GM18907 (cell line): Measurements from ENCODE around the gene HYOU1.
A peak's percentile ranks its signal among the peaks of the same experiment; 100 is the strongest.
"Not testable (repeated sequence)": the region's sequence is repeated elsewhere in the genome, so short reads cannot be mapped to it uniquely, and the experiment has no call there.

Experiments
- ATAC-seq: cut with Tn5 transposase; IDR thresholded peaks from one replicate; pipeline ENCODE4 v1.9.1; 2021; ENCODE audit warnings: mild to moderate bottlenecking, moderate library complexity; ENCODE audit not compliant: unreplicated experiment

HYOU1 gene, protein sequence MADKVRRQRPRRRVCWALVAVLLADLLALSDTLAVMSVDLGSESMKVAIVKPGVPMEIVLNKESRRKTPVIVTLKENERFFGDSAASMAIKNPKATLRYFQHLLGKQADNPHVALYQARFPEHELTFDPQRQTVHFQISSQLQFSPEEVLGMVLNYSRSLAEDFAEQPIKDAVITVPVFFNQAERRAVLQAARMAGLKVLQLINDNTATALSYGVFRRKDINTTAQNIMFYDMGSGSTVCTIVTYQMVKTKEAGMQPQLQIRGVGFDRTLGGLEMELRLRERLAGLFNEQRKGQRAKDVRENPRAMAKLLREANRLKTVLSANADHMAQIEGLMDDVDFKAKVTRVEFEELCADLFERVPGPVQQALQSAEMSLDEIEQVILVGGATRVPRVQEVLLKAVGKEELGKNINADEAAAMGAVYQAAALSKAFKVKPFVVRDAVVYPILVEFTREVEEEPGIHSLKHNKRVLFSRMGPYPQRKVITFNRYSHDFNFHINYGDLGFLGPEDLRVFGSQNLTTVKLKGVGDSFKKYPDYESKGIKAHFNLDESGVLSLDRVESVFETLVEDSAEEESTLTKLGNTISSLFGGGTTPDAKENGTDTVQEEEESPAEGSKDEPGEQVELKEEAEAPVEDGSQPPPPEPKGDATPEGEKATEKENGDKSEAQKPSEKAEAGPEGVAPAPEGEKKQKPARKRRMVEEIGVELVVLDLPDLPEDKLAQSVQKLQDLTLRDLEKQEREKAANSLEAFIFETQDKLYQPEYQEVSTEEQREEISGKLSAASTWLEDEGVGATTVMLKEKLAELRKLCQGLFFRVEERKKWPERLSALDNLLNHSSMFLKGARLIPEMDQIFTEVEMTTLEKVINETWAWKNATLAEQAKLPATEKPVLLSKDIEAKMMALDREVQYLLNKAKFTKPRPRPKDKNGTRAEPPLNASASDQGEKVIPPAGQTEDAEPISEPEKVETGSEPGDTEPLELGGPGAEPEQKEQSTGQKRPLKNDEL

GRCh38 chr11:119057000-119057769, at the start of gene HYOU1:
TSS of gene HYOU1 (minus strand) at chr11:119057205. CDS start at chr11:119056160, 1,045 bp downstream.
- peak; percentile 87 for ATAC-seq

- no peak for ATAC-seq
These were observed 46.8 kb upstream of the HYOU1 start for GRCh38 chr11:119103793-119104192.

DNA sequence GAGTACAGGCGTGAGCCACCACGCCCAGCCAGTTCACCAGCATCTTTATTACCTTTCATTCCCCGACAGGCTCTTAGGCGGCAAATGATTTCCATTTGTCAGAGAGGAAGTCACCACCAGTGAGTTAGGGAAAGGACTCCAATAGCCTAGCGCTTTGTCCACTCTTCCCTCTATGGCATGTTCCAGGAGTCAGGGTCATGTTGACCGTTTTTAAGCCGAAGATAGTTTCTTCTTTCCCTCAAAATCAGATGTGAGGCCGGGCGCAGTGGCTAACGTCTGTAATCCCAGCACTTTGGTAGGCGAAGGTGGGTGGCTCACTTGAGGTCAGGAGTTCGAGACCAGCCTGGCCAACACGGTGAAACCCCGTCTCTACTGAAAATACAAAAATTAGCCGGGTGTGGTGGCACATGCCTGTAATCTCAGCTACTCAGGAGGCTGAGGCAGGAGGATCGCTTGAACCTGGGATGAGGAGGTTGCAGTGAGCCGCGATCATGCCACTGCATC, 46.2 kb upstream of the HYOU1 start:
- ATAC-seq: not testable (repeated sequence)

DNA sequence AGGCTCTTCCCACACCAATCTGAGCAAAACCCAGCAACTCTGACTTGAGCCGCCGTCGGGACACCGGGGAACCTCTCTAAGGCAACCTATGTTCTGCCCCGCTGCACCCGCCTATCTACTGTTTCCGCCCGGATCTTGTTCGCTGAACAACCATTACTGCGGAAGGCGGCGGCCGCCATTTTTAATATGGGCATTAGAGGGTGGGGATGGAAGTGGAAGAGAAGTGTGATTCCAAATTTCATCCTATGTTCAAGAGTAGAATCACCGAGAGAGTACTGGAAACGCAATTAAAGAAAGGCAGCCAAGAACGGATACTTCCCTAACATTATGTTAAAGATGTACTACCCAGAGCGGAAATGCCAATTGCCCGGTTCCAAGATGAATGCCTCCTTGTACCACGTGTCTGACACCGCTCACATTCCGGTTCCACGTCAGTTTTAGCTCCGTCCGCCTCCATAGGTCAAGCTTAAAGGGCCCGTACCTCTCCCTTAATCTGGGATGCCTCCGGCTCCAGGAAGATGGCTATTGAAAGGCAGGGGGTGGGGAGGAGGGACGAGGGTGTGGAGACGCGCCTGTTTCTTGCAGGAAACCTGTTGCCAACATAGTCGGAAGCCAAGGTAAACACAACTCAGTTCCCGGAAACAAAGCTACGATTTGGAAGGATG, 44.9 kb upstream of the HYOU1 start, which contains the start of gene DPAGT1:
DPAGT1 (minus strand) TSS at position 95 of the 665 bp plus-strand sequence. CDS start 198 bp downstream, outside the sequence.
- ATAC-seq: peak; percentile 79

GRCh38 chr11:119100994-119101758, 44.2 kb upstream of the HYOU1 start:
- peak; percentile 21 for ATAC-seq

DNA sequence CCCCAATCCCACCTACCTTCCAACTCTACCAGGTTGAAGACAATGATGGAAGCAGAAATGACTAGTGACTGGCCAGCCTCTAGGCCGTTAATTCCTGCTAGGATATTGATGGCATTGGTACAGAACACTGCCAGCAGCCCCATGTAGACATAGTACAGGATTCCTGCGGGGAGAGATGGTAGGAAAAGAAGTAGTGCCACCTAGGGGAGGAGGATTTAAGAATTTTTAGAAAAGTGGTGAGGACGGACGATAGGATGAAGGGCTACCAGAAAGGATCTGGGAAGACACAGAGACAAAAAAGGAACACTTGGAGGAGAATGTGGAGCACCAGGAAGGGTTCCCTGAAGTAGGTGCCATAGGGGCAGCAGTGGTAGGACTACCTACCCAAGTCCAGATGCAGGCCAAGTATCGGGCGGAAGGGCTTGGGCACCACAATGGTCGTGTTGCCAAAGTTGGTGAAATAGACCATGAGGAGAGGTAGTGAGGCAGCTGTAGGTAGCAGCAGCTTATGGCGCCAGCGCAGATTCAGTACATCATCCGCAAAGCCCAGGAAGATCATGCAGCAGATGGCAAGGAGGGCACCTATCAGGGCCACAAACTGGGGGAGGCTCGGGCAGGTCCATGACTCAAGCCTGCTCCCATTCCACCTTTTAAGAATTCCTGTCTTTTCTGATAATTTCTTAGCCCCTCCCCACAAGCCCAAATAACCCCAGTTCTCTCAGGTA, 43.4 kb upstream of the HYOU1 start:
- no peak for ATAC-seq

GRCh38 chr11:119099711-119100110, 42.7 kb upstream of the HYOU1 start:
- ATAC-seq: no peak

DNA sequence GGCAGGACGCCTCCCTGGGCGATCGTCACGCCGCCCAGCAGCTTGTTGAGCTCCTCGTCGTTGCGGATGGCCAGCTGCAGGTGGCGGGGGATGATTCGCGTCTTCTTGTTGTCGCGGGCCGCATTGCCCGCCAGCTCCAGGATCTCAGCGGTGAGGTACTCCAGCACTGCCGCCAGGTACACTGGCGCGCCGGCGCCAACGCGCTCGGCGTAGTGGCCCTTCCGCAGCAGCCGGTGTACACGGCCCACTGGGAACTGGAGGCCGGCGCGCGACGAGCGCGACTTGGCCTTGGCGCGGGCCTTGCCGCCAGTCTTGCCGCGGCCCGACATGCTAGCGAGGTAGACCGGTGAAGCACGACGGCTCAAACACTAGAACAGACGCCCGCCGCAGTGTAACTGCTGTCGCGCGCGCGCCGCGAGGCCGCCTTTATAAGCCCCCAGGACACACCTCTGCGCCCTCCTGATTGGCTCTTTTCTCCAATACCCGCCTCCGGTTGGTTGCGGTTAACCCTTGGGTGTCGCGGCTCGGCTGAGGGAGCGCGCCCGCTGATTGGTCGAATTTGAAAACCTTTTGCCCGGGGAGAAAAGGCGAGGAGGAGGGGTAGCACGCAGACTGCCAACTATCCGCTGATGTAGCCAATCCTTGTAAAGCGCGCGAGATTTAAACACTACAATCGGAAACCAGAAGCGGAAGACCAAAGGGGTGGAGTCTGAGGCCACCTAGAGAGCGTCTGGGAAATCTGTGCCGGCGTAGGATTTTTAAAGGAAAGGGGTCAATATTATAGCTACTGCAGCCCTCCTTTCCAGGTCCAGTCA, 38.3 kb upstream of the HYOU1 start:
- ATAC-seq: peak; percentile 82

DNA sequence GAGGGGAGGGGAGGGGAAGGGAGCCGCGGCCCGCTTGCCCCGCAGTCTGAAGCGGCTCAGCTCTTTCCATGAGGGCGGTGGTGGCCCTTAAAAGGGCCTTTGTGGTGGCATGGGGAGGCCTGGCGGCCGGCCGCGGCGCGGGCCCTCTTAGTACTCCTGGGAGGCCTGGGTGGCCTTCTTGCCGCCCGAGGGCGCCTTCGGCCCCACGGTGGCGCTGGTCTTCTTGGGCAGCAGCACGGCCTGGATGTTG, 37.7 kb upstream of the HYOU1 start:
- peak; percentile 40 for ATAC-seq

DNA sequence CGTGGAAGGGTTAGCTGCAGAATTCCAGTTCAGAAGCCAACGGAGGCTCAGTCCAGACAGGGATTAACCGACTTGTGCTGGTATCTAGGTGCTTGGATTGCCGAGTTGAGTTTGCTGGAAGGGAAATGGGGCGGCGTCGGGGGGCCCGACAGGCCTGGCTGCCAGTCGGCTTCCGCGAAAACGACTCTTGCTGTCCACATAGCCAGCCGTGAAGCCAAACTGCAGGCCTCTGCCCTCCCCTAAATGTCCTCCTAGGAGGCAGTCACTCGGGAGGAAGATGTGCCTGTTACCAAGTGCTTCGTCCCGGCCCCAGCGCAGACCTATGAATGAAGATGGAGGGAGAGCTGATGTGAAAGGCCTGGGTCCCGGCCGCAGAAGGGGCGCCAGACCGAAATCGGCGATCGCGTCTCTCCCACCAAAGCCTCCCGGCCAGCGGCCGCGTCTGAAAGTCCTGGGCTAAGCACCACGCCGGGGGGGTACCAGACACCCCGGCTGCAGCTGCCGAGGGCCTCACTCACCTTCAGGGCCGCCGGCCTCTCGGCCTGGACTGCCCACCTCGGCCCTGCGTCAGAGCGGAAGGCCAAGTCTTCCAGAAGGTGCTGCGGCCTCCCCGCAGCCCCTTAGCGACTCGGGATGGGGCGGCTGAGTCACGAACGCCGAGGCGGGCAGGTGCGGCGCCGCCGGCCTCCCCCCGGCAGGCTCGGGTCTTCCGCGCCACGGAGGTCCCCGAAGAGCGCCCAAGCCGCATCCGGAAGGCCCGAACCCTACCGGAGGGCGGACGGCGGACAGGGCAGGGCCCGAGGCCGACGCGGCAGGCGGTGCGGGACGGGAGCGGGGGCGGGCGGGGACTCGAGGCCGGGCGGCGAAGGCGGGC, 37.2 kb upstream of the HYOU1 start:
- ATAC-seq: peak; percentile 7

- no peak for ATAC-seq
These were observed 36.2 kb upstream of the HYOU1 start for GRCh38 chr11:119092880-119093842.

- no peak for ATAC-seq
These were observed 35.2 kb upstream of the HYOU1 start for GRCh38 chr11:119091966-119092879.

GRCh38 chr11:119091178-119091577, 34.2 kb upstream of the HYOU1 start:
- ATAC-seq: no peak

DNA sequence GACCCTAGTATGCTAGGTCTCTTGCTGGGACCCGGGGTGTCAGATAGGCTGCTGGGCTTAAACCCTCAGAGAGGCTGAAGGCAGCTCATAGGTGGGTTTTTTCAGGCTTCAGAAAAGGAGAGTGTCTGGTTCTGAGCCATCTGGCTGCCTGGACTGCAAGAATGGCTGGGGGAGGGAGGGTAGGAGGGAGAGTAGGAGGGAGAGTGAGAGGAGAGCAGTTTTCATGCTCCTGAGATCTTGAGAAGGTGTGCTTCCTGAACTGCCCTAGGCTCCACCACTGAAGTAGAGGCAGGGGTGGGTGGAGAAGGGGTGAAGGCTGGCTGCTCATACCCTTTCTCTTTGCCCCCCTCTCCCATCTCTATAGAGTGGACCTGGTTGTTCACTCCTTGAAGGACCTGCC, 32.3 kb upstream of the HYOU1 start:
- no peak for ATAC-seq

DNA sequence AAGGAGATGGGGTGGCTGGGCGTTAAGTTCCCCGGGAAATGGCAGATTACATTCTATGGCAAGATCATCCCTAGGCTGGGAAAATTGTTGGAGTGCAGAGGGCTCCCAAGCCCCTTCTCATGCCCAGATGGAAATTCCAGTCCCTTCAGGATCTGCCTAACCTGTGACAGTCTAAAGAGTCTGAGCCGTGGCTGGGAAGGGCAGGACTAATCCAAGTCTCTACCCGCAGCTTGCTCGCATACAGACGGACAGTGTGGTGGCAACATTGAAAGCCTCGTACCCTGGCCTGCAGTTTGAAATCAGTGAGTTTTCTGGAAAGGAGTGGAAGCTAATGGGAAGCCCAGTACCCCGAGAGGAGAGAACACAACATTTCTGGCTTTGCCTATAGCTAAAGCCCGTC, 31.4 kb upstream of the HYOU1 start:
- ATAC-seq: no peak
